ENCODE data around the gene TFEB.
A peak's percentile ranks its signal among the peaks of the same experiment; 100 is the strongest.

The TFEB gene

GRCh38 chr6:41705996-41706835 is 29.2 kb downstream of the TFEB start:
- DNase-seq (ENCODE audit: low spot score), result peak; percentile 97

GRCh38 chr6:41705311-41705995 is 30.0 kb downstream of the TFEB start:
- DNase-seq (ENCODE audit: low spot score), result no peak

GRCh38 chr6:41704656-41705310 is 30.6 kb downstream of the TFEB start:
- no peak for DNase-seq (ENCODE audit: low spot score)

GRCh38 chr6:41704028-41704427 is 31.4 kb downstream of the TFEB start:
- no peak for DNase-seq (ENCODE audit: low spot score)

- DNase-seq (ENCODE audit: low spot score), result no peak
Observed at GRCh38 chr6:41702771-41703494, 32.5 kb downstream of the TFEB start.

- no peak for DNase-seq (ENCODE audit: low spot score)
Observed at GRCh38 chr6:41702089-41702745, 33.2 kb downstream of the TFEB start.

- no peak for DNase-seq (ENCODE audit: low spot score)
Observed at GRCh38 chr6:41700463-41701347, 34.7 kb downstream of the TFEB start.

- no peak for DNase-seq (ENCODE audit: low spot score)
Observed at GRCh38 chr6:41699063-41699462, 36.3 kb downstream of the TFEB start.

- DNase-seq (ENCODE audit: low spot score), result no peak
Observed at GRCh38 chr6:41697861-41698781, 37.3 kb downstream of the TFEB start.

- DNase-seq (ENCODE audit: low spot score), result no peak
Observed at GRCh38 chr6:41696788-41697187, 38.6 kb downstream of the TFEB start.

GRCh38 chr6:41695825-41696224 is 39.6 kb downstream of the TFEB start:
- no peak for DNase-seq (ENCODE audit: low spot score)

- DNase-seq (ENCODE audit: low spot score), result no peak
Observed at GRCh38 chr6:41694815-41695526, 40.4 kb downstream of the TFEB start.

- DNase-seq (ENCODE audit: low spot score), result no peak
Observed at GRCh38 chr6:41693281-41694240, 41.8 kb downstream of the TFEB start.

- DNase-seq (ENCODE audit: low spot score), result no peak
Observed at GRCh38 chr6:41692730-41693129, 42.7 kb downstream of the TFEB start.

GRCh38 chr6:41692080-41692675 is 43.2 kb downstream of the TFEB start:
- DNase-seq (ENCODE audit: low spot score), result no peak

GRCh38 chr6:41691426-41692079 is 43.9 kb downstream of the TFEB start:
- DNase-seq (ENCODE audit: low spot score), result no peak

Measured in iPS-NIHi11 (cell line).